Trophoblast cell (in vitro differentiated cells and primary cell): ENCODE data around the gene TEX19.

ENCODE experiments used
- DNase-seq, 2 donors: peaks; one replicate each; pipeline ENCODE4 v3.0.0-alpha.2; 2016
- H2AFZ ChIP-seq: 2 replicates; pipeline ENCODE4 v1.6.1; 2013; ENCODE audit warnings: low read length, moderate library complexity, mild to moderate bottlenecking; ENCODE audit not compliant: insufficient read depth, poor library complexity
- H2AK5ac ChIP-seq: 2 replicates; pipeline ENCODE4 v1.6.1; 2013; ENCODE audit warnings: mild to moderate bottlenecking, low read length
- H2BK120ac ChIP-seq: 2 replicates; pipeline ENCODE4 v1.6.1; 2013; ENCODE audit warnings: low read length, mild to moderate bottlenecking, moderate library complexity; ENCODE audit not compliant: insufficient read depth, poor library complexity
- H2BK12ac ChIP-seq: 2 replicates; pipeline ENCODE4 v1.6.1; 2013; ENCODE audit warnings: mild to moderate bottlenecking, low read length, moderate library complexity
- H2BK5ac ChIP-seq: 2 replicates; pipeline ENCODE4 v1.6.1; 2013; ENCODE audit warnings: low read length, low read depth, moderate library complexity, mild to moderate bottlenecking; ENCODE audit not compliant: poor library complexity
- H3K14ac ChIP-seq: 2 replicates; pipeline ENCODE4 v1.6.1; 2013; ENCODE audit warnings: mild to moderate bottlenecking, low read length
- H3K18ac ChIP-seq: 2 replicates; pipeline ENCODE4 v1.6.1; 2013; ENCODE audit warnings: mild to moderate bottlenecking, low read length
- H3K23ac ChIP-seq: 2 replicates; pipeline ENCODE4 v1.6.1; 2013; ENCODE audit warnings: low read length
- H3K27ac ChIP-seq: 2 replicates; pipeline ENCODE4 v1.5.1; 2013; ENCODE audit warnings: low read depth, mild to moderate bottlenecking, inconsistent platforms, low read length, moderate library complexity
- H3K27me3 ChIP-seq: 2 replicates; pipeline ENCODE4 v1.6.1; 2013; ENCODE audit warnings: inconsistent platforms, mild to moderate bottlenecking, low read length, moderate library complexity; ENCODE audit not compliant: insufficient read depth
- H3K36me3 ChIP-seq, 2 experiments: 1 replicate in 1 of 2; 2 replicates in 1 of 2; pipeline ENCODE4 v1.6.1; 2013; ENCODE audit warnings: low read length in 2 of 2, mild to moderate bottlenecking in 2 of 2, moderate library complexity in 1 of 2; ENCODE audit not compliant: insufficient read depth in 2 of 2, control insufficient read depth in 1 of 2
- H3K4ac ChIP-seq: 2 replicates; pipeline ENCODE4 v1.6.1; 2013; ENCODE audit warnings: low read depth, mild to moderate bottlenecking, low read length, moderate library complexity
- H3K4me1 ChIP-seq, 2 experiments: 1 replicate in 1 of 2; 2 replicates in 1 of 2; pipeline ENCODE4 v1.6.1; 2013; ENCODE audit warnings: low read length in 2 of 2, mild to moderate bottlenecking in 2 of 2, moderate library complexity in 1 of 2; ENCODE audit not compliant: insufficient read depth in 2 of 2, control insufficient read depth in 1 of 2
- H3K4me2 ChIP-seq: 2 replicates; pipeline ENCODE4 v1.6.1; 2013; ENCODE audit warnings: inconsistent platforms, mild to moderate bottlenecking, low read length, moderate library complexity
- H3K4me3 ChIP-seq: 2 replicates; pipeline ENCODE4 v1.5.1; 2013; ENCODE audit warnings: mild to moderate bottlenecking, low read depth, low read length, inconsistent platforms
- H3K79me1 ChIP-seq: one replicate; pipeline ENCODE4 v1.6.1; 2013; ENCODE audit warnings: low read length
- H3K79me2 ChIP-seq: 2 replicates; pipeline ENCODE4 v1.6.1; 2013; ENCODE audit warnings: low read length, mild to moderate bottlenecking; ENCODE audit not compliant: control insufficient read depth, insufficient read depth, poor library complexity
- H3K9ac ChIP-seq: 2 replicates; pipeline ENCODE4 v1.6.1; 2013; ENCODE audit warnings: mild to moderate bottlenecking, low read length
- H3K9me3 ChIP-seq: 2 replicates; pipeline ENCODE4 v1.6.1; 2013; ENCODE audit warnings: low read depth, mild to moderate bottlenecking, control low read depth, inconsistent platforms, low read length; ENCODE audit not compliant: insufficient read depth
- H4K12ac ChIP-seq: 2 replicates; pipeline ENCODE4 v1.6.1; 2013; ENCODE audit warnings: low read depth, mild to moderate bottlenecking, low read length, moderate library complexity
- H4K8ac ChIP-seq: 2 replicates; pipeline ENCODE4 v1.6.1; 2013; ENCODE audit warnings: low read depth, mild to moderate bottlenecking, low read length, moderate library complexity
- H4K91ac ChIP-seq: one replicate; pipeline ENCODE4 v1.6.1; 2013; ENCODE audit warnings: low read depth, mild to moderate bottlenecking, low read length, moderate library complexity
- WGBS: extraction: QIAGEN DNeasy Blood & Tissue Kit; methylation state at CpG from one replicate; pipeline ENCODE4 v1.1.7; 2013; ENCODE audit warnings: missing lambda C conversion rate; ENCODE audit not compliant: insufficient read length, insufficient coverage; ENCODE audit errors: extremely low coverage; 5-methylcytosine and 5-hydroxymethylcytosine counted together

TEX19 gene

GRCh38 chr17:82406131-82406671, 47.2 kb downstream of the TEX19 start:
- no peak overlapping the region for H3K4ac ChIP-seq
- no peak overlapping the region for H4K8ac ChIP-seq
- no peak overlapping the region for H3K4me2 ChIP-seq
- no peak overlapping the region for H3K18ac ChIP-seq
- H2BK12ac ChIP-seq: no peak overlapping the region
- H3K4me3 ChIP-seq: no peak overlapping the region
- H3K4me1 ChIP-seq: no peaks in the 10 kb centered on the region
- H2AK5ac ChIP-seq: no peak overlapping the region
- H3K9ac ChIP-seq: no peak overlapping the region
- H4K91ac ChIP-seq: no peak overlapping the region
- DNase-seq: no peak
- H4K12ac ChIP-seq: no peak overlapping the region
- no CpG with 5 or more reads among the region's 14 CpGs for WGBS
- no peaks in the 10 kb centered on the region for H3K27me3 ChIP-seq
- H2BK5ac ChIP-seq: no peak overlapping the region
- H2AFZ ChIP-seq: no peak overlapping the region
- no peaks in the 10 kb centered on the region for H3K9me3 ChIP-seq
- H2BK120ac ChIP-seq: no peak overlapping the region
- H3K14ac ChIP-seq: no peak overlapping the region
- H3K79me2 ChIP-seq: no peaks in the 10 kb centered on the region
- H3K23ac ChIP-seq: no peak overlapping the region
- H3K79me1 ChIP-seq: no peaks in the 10 kb centered on the region
- peaks cover 8 to 9% of the 10 kb centered on the region in 2 experiments for H3K36me3 ChIP-seq
- H3K27ac ChIP-seq: no peak overlapping the region

GRCh38 chr17:82407255-82407654, 48.2 kb downstream of the TEX19 start:
- WGBS: no CpG with 5 or more reads among the region's 13 CpGs

GRCh38 chr17:82408288-82408937, 49.4 kb downstream of the TEX19 start:
- Histone ChIP-seq H3K14ac (no peak overlapping the region), H2BK12ac (no peak overlapping the region), H3K36me3 (peaks cover 5 to 8% of the 10 kb centered on the region in 2 experiments), H4K8ac (no peak overlapping the region), H3K18ac (no peak overlapping the region), H2BK120ac (no peak overlapping the region), H2AFZ (no peak overlapping the region), H3K4me1 (no peaks in the 10 kb centered on the region), H2AK5ac (no peak overlapping the region), H4K12ac (no peak overlapping the region), H3K4me3 (no peak overlapping the region), H3K4me2 (no peak overlapping the region), H3K9ac (peak overlapping the region; percentile 37), H3K23ac (no peak overlapping the region), H3K27ac (no peak overlapping the region), H3K4ac (no peak overlapping the region), H4K91ac (no peak overlapping the region), H2BK5ac (no peak overlapping the region), H3K9me3 (no peaks in the 10 kb centered on the region), H3K27me3 (no peaks in the 10 kb centered on the region), H3K79me2 (no peaks in the 10 kb centered on the region), H3K79me1 (no peaks in the 10 kb centered on the region)
- WGBS: no CpG with 5 or more reads among the region's 15 CpGs
- no peak for DNase-seq

More at GRCh38 chr17:82407255-82407654, 48.2 kb downstream of the TEX19 start:
- no peak overlapping the region for H2AK5ac ChIP-seq
- H2AFZ ChIP-seq: no peak overlapping the region
- H3K4me1 ChIP-seq: no peaks in the 10 kb centered on the region
- H3K23ac ChIP-seq: no peak overlapping the region
- H4K8ac ChIP-seq: no peak overlapping the region
- no peaks in the 10 kb centered on the region for H3K9me3 ChIP-seq
- no peak overlapping the region for H3K14ac ChIP-seq
- no peak overlapping the region for H2BK12ac ChIP-seq
- H3K4me2 ChIP-seq: no peak overlapping the region
- H3K79me1 ChIP-seq: no peaks in the 10 kb centered on the region
- H4K91ac ChIP-seq: no peak overlapping the region
- H2BK120ac ChIP-seq: no peak overlapping the region
- no peak overlapping the region for H4K12ac ChIP-seq
- peaks cover 8 to 9% of the 10 kb centered on the region in 2 experiments for H3K36me3 ChIP-seq
- H3K9ac ChIP-seq: no peak overlapping the region
- H3K79me2 ChIP-seq: no peaks in the 10 kb centered on the region
- no peaks in the 10 kb centered on the region for H3K27me3 ChIP-seq
- H3K4ac ChIP-seq: no peak overlapping the region
- H3K18ac ChIP-seq: no peak overlapping the region
- no peak overlapping the region for H3K27ac ChIP-seq
- peak overlapping the region; percentile 54 for H3K4me3 ChIP-seq
- H2BK5ac ChIP-seq: no peak overlapping the region
- no peak for DNase-seq

- Histone ChIP-seq H3K79me2 (no peaks in the 10 kb centered on the region), H2BK120ac (no peak overlapping the region), H3K18ac (no peak overlapping the region), H4K8ac (no peak overlapping the region), H3K4me2 (no peak overlapping the region), H3K27me3 (no peaks in the 10 kb centered on the region), H3K4ac (no peak overlapping the region), H3K4me3 (peak overlapping the region; percentile 18), H3K14ac (no peak overlapping the region), H3K4me1 (no peaks in the 10 kb centered on the region), H2AK5ac (no peak overlapping the region), H2BK12ac (no peak overlapping the region), H3K79me1 (no peaks in the 10 kb centered on the region), H2BK5ac (no peak overlapping the region), H4K91ac (no peak overlapping the region), H3K36me3 (peaks cover 0 to 4% of the 10 kb centered on the region in 2 experiments), H2AFZ (no peak overlapping the region), H3K9me3 (no peaks in the 10 kb centered on the region), H3K23ac (no peak overlapping the region), H4K12ac (no peak overlapping the region), H3K9ac (peak overlapping the region; percentile 37), H3K27ac (no peak overlapping the region)
- DNase-seq: no peak
- WGBS: no CpG with 5 or more reads among the region's 21 CpGs
Observed at GRCh38 chr17:82408938-82409318, 49.9 kb downstream of the TEX19 start.
